Hepatocyte (in vitro differentiated cells): ENCODE measurements around the gene DPP10.

Experiments
- EZH2 ChIP-seq: fragments of 200-600 bp; sonication (generic); IDR thresholded peaks from 2 replicates; pipeline ENCODE4 v1.6.1; 2016; ENCODE audit warnings: antibody characterized with exemption, mild to moderate bottlenecking, borderline replicate concordance
- EZH2phosphoT487 ChIP-seq: fragments of 200-600 bp; sonication (generic); IDR thresholded peaks from one replicate; pipeline ENCODE4 v1.6.1; 2018; ENCODE audit warnings: antibody characterized with exemption, mild to moderate bottlenecking, low read depth, moderate library complexity; ENCODE audit not compliant: unreplicated experiment, severe bottlenecking
- TF ChIP-seq, protein P1 (sequence below): fragments of 200-600 bp; sonication (generic); IDR thresholded peaks from 2 replicates; pipeline ENCODE4 v1.5.1; 2016; ENCODE audit warnings: antibody characterized with exemption, mild to moderate bottlenecking; ENCODE audit not compliant: poor library complexity

DNA sequence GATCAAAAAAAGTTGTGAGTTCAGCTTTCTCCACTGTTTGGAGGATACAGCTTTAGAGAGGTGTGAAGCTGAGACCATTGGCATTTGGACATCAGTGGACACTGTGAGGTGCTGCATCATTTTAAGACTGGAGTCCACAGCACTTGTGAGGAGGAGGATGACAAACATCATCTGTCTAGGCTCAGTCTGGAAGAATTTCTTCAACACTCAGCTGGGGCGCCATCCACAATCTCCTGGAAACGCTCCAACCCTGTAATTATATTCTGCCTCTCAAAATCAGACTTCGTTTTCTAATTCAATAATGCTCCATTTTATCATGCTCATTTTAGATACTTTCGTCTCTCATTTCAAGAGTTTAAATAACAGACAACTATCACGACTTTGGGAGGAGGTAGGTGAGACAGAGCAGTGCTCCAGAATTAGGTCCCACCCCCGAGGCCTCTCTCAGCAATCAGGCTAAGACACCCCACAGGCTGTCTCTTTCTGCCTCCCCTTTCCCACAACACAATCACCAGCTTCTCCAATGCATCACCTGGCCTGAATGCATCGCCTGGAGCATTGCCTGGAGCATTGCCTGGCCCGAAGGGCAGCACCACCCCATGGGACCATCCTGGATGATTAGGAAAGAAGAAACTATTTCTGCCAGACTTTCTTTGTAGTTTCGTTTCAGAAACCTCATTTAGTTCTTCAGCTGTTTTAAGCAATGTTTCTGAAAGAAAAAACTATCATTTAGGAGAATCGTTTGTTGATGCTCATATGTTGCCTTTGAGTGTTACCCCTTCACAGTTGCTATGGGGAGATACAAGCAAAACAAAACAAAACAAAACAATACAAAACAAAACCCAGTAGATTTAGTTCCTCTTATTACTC, 37.0 kb upstream of the DPP10 start:
- TF ChIP-seq, protein P1, sequence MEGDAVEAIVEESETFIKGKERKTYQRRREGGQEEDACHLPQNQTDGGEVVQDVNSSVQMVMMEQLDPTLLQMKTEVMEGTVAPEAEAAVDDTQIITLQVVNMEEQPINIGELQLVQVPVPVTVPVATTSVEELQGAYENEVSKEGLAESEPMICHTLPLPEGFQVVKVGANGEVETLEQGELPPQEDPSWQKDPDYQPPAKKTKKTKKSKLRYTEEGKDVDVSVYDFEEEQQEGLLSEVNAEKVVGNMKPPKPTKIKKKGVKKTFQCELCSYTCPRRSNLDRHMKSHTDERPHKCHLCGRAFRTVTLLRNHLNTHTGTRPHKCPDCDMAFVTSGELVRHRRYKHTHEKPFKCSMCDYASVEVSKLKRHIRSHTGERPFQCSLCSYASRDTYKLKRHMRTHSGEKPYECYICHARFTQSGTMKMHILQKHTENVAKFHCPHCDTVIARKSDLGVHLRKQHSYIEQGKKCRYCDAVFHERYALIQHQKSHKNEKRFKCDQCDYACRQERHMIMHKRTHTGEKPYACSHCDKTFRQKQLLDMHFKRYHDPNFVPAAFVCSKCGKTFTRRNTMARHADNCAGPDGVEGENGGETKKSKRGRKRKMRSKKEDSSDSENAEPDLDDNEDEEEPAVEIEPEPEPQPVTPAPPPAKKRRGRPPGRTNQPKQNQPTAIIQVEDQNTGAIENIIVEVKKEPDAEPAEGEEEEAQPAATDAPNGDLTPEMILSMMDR, result no peak
- TF ChIP-seq EZH2phosphoT487 (no peak), EZH2 (no peak)
